ENCODE results near the gene PDZRN4.

Gene PDZRN4

DNA sequence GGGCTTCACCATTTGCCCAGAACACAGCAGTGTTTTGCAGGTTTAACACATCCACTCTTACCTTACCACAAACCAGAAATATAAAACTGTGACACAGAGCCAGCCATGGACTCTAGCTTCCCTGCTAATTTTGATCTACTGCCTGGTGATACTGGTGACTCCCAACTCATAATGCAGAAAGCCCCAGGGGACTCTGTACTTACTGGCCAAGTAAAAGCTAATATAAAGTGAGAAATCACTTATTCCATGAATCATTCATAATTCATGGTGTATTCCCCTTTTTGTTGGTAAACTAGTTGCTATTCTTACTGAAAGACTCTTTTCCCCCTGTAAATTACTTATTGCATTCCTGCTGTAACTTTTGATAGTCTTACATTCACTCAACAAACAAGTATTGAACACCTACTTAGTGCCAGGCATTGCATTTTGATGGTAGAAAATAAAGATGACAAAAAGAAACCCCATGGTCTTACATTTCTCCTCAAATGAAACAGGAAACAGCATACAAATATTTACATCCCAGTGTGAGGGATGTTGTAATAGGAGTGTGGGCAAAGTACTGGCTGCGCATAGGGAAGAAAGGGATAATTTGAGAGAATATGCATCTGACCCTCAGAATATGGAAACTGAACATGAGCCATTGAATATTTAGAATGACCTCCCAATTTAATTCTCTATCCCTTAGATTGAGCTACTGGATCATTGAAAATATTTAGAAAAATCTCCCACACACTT lies 279.6 kb downstream of the PDZRN4 start:
- DNase-seq, result no peak

DNA sequence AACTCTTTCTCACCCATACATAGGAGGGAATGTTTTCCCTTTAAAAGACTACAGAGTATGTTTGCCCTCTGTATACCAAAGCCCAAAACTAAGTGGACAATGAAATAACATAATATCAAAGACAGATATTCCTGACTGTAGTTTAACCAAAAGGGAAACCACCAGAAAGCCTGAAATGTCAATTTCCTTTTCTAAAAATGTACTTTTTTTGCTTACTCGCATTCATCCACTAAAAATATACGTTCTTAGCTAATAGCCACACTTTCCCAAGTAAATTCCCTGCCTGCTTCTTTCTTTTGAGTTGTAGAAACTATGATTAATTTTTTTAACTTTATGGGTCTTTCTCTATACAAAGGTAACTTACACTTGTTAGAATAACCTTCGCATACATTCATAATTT lies 280.2 kb downstream of the PDZRN4 start:
- in situ Hi-C loops (cut with HindIII; ENCODE audit: low pct_ligation_motif_present, low pct_unique_long_range_greater_than_20kb, low sequenced_read_pairs), result no loop called here
- no peak for DNase-seq

More for the DNA sequence above, 279.6 kb downstream of the PDZRN4 start:
- in situ Hi-C loops (cut with HindIII; ENCODE audit: low pct_ligation_motif_present, low pct_unique_long_range_greater_than_20kb, low sequenced_read_pairs), result no loop called here

DNA sequence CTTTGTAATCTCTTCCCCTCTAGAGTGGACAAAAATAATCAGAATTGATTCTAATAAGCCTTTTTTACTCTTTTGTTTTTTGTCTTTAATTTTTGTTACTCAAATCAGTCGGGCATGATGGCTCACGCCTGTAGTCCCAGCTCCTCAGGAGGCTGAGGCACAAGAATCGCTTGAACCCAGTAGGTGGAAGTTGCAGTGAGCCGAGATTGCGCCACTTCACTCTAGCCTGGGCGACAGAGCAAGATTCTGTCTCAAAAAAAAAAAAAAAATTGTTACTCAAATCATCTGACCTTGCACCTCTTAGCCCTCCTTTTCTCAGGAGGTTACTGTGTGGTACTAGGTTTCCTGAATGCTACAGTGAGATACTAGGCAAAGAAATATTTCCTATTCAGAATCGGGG lies 280.6 kb downstream of the PDZRN4 start:
- no peak for DNase-seq
- in situ Hi-C loops (cut with HindIII; ENCODE audit: low pct_ligation_motif_present, low pct_unique_long_range_greater_than_20kb, low sequenced_read_pairs), result no loop called here

DNA sequence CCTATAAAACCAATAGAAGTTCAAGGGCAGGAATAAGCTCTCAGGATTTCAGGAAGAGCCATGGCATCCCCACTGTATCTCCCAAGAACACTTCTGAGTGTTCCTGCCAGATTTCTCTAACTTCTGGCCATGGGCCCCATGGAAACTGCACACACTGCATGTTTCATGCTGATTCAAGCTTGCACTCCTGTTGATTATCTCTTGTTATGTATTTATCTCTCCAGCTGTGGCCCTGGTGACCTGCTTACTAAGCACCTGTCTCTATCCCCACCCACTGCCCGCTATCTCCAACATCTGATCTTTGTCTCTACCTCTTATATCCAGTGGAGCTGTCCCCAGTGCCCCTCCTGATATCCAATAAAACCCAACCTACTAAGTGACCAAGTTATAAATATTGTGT lies 285.3 kb downstream of the PDZRN4 start:
- DNase-seq, result no peak
- in situ Hi-C loops (cut with HindIII; ENCODE audit: low pct_ligation_motif_present, low pct_unique_long_range_greater_than_20kb, low sequenced_read_pairs), result no loop called here

DNA sequence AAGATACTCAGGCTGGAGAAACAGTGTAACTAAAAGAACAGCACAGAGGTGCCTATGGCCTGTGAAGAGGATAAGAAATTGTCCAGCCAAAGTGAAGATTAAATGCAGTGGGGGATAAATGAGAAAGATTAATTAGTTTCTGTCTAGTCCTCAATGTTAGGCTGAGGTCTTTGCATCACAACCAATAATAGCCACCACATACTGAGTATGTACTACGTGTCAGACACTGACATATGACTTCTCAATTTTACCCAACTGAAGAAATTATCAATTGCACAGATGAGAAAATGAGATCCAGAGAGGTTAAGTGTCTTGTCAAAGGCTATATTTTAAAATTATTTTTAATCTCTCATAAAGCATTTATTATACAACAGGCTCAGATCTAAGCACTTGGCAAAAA lies 285.9 kb downstream of the PDZRN4 start:
- DNase-seq, result no peak
- in situ Hi-C loops (cut with HindIII; ENCODE audit: low pct_ligation_motif_present, low pct_unique_long_range_greater_than_20kb, low sequenced_read_pairs), result no loop called here

DNA sequence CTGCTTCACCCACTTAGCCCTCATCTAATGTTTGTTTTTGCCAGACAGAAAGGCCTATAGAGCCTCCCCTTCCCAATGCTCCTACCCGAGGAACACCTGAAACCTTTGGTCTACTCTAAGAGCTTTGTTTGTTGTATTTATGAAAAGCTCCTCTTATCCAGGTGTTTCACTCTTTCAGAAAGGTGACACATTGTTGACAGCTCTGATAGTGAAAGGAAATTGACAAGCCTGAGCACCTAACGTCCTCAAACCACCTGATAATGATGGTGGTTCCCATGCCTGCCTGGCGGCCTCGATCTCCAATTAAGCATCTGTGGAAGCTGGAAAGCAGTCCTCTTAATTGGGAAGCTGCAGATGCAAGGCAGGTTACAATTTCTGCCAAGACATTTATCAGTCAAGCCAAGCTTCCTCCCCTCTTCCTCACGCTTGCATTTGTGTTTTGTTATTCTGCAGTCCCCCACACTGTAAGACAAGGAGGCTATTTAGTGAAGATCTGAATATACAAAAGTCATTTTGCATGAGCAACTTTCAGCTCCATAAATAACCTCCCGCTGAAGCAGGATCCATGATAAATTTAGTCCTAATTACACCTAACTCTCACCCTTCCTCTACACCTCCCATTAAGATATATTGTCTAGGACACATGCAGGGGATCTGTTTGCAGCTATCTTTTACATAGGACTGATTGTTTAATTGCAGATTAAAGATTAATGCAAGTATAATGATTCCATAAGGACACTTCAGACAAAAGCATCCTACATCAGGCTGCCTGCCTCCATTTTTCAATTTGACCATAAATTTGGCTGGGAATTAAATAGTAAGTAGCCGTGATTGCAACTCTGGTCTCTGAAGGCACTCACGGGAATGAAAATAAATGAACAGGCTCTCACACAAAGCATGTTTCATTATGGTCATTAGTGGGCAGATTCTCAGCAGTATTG lies 288.6 kb downstream of the PDZRN4 start:
- in situ Hi-C loops (cut with HindIII; ENCODE audit: low pct_ligation_motif_present, low pct_unique_long_range_greater_than_20kb, low sequenced_read_pairs), result no loop called here
- no peak for DNase-seq

DNA sequence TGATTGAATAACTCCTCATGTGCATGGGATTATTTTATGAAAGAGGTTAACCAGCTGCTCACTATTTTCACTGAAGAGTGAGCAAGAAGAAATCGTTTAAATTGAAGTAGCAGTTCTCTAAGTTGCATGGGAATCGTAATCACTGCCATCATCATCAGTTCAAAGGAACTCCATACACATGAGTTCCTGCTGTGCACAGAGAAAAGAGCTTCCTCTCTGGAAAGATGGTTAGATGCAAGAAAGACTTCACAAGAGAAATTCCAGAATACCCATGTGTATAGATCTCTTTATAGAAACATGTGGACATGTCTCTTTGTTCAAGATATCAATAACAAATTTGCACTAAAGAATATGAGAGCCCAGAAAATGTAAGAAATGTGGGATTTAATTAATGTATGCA lies 291.3 kb downstream of the PDZRN4 start:
- DNase-seq, result no peak
- in situ Hi-C loops (cut with HindIII; ENCODE audit: low pct_ligation_motif_present, low pct_unique_long_range_greater_than_20kb, low sequenced_read_pairs), result no loop called here

DNA sequence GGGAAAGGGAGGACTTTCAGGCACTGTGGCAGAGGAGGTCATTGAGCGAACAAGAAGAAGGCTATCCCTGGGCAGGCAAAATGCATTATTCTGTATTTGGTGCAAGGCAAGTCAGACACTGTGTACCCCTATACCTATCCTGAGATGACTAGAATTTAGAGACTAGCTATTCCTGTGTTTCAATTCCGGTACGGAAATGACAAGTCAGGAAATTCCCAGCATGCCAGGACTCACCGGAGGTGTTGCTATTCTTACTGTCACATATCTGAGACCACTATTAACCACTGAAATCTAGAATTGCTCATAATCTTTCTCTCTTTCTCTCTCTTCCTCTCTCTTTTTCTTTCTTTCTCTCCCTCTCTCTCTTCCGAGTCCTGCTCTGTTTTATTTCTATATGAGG lies 297.1 kb downstream of the PDZRN4 start:
- no peak for DNase-seq
- in situ Hi-C loops (cut with HindIII; ENCODE audit: low pct_ligation_motif_present, low pct_unique_long_range_greater_than_20kb, low sequenced_read_pairs), result no loop called here

DNA sequence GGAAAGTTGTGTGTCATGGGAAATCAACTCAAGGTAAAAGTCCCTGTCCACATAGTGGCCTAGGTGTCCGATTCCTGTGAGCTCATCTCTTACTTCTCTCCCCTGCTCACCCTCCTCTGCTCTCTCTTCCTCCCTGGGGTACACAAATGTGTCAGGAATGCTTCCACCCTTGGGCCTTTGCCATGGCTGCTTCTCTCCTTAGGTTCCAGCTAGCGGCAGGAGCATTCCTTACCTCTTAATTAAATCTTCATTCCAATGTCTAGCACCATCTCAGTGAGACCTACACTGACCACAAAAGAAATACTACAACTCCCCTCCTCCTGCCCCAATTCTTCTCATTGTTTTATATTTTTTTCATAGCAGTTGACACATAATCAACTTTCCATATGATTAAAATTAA lies 298.6 kb downstream of the PDZRN4 start:
- in situ Hi-C loops (cut with HindIII; ENCODE audit: low pct_ligation_motif_present, low pct_unique_long_range_greater_than_20kb, low sequenced_read_pairs), result no loop called here
- no peak for DNase-seq

DNA sequence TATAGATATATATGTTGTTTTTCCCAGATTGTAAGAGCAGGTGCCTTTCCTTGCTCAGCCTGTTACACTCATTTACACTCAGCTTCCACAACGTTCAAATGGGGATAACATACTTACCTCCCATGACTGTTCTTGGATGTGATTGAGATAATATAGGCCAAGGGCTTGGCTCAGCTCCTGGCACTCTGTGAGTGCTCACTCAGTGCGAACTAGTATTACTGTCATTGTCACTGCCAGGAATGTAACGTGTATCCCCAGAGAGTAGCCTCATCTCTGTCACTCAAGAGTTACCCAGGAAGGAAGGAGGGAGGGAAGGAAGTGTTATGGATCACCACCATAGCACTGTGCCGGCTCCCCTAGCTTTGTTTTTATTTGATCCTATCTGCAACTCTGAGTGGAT lies 307.9 kb downstream of the PDZRN4 start:
- no peak for DNase-seq
- in situ Hi-C loops (cut with HindIII; ENCODE audit: low pct_ligation_motif_present, low pct_unique_long_range_greater_than_20kb, low sequenced_read_pairs), result no loop called here

DNA sequence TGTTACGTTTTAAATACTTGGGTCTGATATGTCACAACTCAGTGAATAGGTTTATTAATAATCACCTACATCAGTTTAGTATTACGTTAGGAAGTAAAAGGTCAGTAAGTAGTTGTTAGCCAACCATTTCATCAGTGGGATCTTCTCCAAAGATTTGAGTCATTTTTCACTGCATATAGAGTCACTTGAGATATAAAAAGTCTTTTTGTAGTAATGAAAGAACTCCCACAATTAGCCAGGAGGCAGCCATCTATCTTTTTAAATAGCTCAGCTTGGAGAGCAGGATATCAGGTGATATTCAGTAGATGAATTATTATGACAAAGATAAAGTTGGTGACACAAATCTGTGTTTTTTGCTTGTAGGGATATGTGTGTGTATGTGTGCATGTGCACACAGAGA lies 309.3 kb downstream of the PDZRN4 start:
- in situ Hi-C loops (cut with HindIII; ENCODE audit: low pct_ligation_motif_present, low pct_unique_long_range_greater_than_20kb, low sequenced_read_pairs), result no loop called here
- no peak for DNase-seq

DNA sequence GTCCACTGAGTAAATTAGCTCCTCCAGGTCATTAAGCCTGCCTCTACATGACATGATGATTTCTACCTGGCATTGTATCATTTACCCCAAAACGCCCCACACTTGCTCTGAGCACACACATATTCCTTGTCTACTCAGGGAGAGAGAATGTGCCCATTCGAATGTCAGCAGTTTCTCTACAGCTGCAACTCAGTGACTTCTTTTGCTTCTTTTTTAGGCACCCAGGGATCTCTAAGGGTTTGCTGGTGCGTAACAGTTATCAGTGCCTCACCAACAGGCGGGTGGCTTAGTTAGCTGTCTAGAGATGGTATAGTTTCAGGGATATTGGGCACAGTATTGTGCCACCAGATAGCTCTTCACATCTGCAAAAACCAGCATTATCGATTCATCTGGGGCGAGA lies 316.9 kb downstream of the PDZRN4 start:
- no peak for DNase-seq

DNA sequence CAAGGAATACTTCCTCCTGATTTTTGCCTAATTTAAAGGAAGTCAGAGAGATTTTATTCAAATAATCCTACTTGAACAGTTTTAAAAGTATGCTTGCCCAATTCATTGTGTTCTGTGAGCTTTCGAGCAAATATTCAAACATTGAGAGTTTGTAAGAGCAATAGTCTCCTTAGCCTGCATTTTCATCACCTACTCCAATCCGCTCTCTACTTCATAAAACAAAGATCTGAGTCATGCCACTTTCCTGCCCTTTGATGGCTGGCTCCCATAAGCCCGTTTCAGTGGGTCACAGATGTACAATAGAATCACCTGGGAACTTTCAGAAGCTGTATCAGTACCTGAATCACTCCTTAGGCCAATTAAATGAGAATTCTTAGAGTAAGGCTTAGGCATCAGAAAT lies 319.2 kb downstream of the PDZRN4 start:
- in situ Hi-C loops (cut with HindIII; ENCODE audit: low pct_ligation_motif_present, low pct_unique_long_range_greater_than_20kb, low sequenced_read_pairs), result no loop called here
- DNase-seq, result no peak

More for the DNA sequence above, 316.9 kb downstream of the PDZRN4 start:
- in situ Hi-C loops (cut with HindIII; ENCODE audit: low pct_ligation_motif_present, low pct_unique_long_range_greater_than_20kb, low sequenced_read_pairs), result no loop called here

DNA sequence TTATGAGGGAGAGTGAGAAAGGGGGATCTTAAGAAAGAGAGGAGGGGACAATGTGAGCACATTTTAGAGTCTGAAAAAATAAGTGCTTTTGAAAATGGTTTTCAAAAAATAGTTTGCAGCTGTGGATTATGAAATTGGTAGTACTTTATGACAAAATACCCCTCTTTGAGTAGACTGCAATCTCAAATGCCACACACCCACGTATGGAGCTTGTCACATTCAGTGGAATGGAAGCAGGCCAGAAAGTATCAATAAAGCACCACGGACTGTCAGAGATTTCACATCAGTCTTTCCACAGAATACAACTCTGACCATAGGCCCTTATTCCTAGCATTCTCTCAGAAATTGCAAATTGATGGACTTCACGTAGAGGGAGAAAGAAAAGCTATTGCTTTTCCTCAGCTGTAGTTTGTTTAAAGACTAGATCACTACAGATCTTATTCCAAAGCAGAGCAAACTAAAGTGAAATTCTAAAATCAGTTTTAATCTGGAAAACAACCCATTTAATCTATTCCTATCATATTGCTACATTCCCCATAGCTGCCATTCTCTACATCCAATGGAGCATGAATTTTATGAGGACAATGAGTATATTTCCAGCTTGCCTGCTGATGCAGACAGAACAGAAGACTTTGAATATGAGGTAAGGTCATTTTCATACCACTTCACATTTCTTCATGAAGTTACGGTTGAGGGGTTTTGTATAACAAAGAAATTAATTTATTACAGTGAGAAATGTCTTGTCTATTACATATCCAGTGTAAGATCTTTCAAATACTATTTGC lies 321.3 kb downstream of the PDZRN4 start:
- peak; percentile 29 for DNase-seq
- in situ Hi-C loops (cut with HindIII; ENCODE audit: low pct_ligation_motif_present, low pct_unique_long_range_greater_than_20kb, low sequenced_read_pairs), result no loop called here

DNA sequence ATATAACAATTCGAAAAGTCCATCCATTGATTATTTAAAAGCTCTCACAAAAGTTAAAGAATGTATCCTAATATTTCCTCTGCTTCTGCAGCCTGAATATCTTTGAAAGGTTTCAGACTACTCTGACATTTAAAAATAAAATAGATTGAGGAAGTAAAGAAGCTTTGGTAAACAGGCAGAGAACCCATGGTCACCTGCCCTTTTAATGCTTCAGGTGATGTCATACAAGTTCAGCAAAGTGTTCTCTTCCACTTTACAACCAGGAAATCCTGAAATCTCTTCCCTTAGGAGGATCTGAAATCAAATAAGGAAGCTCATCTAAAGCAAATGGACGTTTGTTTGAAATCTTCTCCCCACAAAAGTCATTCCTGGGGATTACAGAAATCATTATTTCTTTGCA lies 322.4 kb downstream of the PDZRN4 start:
- in situ Hi-C loops (cut with HindIII; ENCODE audit: low pct_ligation_motif_present, low pct_unique_long_range_greater_than_20kb, low sequenced_read_pairs), result no loop called here
- DNase-seq, result no peak

DNA sequence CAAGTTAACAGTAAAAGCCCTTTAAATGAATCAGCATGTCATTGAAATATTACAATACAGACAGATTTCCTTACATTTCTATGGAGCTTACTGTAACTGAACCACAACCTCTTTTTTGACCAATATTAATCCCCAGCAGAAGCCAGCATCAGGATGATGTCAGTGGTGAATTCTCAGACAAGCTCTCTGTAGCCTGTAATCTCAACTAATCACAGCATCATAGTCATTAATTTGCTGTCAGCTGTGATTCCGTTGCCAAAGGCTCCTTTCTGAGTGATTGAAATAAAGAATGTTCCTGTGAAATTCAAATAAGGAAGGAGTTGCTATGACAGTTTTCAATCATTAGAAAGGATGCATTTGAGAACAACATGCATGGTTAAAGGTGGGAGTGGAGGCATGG lies 323.1 kb downstream of the PDZRN4 start:
- DNase-seq, result no peak
- in situ Hi-C loops (cut with HindIII; ENCODE audit: low pct_ligation_motif_present, low pct_unique_long_range_greater_than_20kb, low sequenced_read_pairs), result no loop called here

DNA sequence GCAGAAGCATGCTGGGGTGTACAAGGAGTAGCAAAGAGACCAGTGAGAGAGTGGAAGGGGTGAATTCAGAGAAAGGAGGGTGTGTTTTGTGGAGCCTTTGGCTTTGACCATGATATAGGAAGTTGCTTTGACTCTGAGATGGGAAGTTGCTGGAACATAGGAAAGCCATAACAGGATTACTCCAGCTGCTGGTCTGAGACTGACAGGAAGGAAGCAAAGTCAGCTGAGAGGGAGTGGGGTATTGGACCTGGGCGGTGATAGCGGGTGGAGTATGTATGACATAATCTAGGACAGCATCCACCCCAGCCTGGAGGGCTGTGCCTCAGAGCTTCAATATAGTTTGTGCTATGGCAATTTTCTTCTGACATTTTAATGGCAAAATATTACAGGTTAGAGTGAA lies 324.4 kb downstream of the PDZRN4 start:
- in situ Hi-C loops (cut with HindIII; ENCODE audit: low pct_ligation_motif_present, low pct_unique_long_range_greater_than_20kb, low sequenced_read_pairs), result no loop called here
- no peak for DNase-seq

DNA sequence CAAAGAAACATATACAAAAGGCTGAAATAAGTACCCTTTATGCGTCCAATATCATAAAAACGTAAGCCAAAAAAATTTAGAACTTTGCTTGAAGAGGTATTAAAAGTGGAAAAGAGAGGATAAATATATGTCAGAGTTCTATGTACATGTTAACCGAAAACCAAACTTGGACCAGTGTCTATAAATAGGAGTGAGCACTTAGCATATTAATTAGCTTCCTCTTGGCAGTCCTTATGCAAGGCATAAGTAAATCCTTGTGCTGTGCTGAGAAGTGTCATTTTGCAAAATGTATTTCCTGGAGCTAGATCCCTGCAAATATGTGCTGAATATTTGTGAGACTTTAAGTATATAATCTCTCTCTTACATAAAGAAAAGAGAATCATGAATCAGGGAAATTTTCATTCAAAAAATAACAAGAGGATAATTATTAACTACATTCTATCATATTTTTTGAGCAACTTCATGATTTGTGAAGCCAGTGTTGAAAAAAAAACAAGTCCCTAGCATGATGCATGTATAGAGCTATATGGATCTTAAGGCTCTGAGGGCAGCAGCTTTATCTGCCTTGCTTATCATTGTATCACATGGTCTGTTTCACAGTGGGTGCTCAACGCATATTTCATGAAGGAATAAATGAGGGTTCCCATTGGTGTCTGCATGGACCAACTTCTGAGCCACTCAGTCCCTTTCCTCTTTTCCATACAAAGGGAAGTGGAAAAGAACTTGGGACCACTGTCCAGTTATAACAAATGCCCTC lies 326.1 kb downstream of the PDZRN4 start:
- in situ Hi-C loops (cut with HindIII; ENCODE audit: low pct_ligation_motif_present, low pct_unique_long_range_greater_than_20kb, low sequenced_read_pairs), result no loop called here
- no peak for DNase-seq
